NOMO-1 treated with DMSO at 0.1 percent for 48 hours (cell line): ENCODE measurements around the gene FOXD2.

Experiments
- DNase-seq: peaks from one replicate; lab custom pipeline; 2025; ENCODE audit not compliant: unreplicated experiment; lab: John Stamatoyannopoulos, UW

Gene FOXD2

GRCh38 chr1:47416319-47417169, 21.3 kb upstream of the FOXD2 start:
- no peak for DNase-seq

GRCh38 chr1:47417170-47418044, 20.4 kb upstream of the FOXD2 start:
- DNase-seq, result no peak

- no peak for DNase-seq
These were observed 19.7 kb upstream of the FOXD2 start for GRCh38 chr1:47418122-47418521.

- DNase-seq, result no peak
These were observed 19.0 kb upstream of the FOXD2 start for GRCh38 chr1:47418681-47419325.

GRCh38 chr1:47420547-47420946, 17.3 kb upstream of the FOXD2 start:
- no peak for DNase-seq

- DNase-seq, result no peak
These were observed 14.0 kb upstream of the FOXD2 start for GRCh38 chr1:47423872-47424271.

GRCh38 chr1:47424336-47424982, 13.4 kb upstream of the FOXD2 start:
- DNase-seq, result no peak

- DNase-seq, result no peak
These were observed 6.3 kb upstream of the FOXD2 start for GRCh38 chr1:47431534-47431933.

GRCh38 chr1:47432071-47433036, 5.5 kb upstream of the FOXD2 start:
- DNase-seq, result peak; percentile 62

- DNase-seq, result no peak
These were observed 4.8 kb upstream of the FOXD2 start for GRCh38 chr1:47433037-47433421.

- DNase-seq, result no peak
These were observed 4.3 kb upstream of the FOXD2 start for GRCh38 chr1:47433477-47434050.

- no peak for DNase-seq
These were observed 3.6 kb upstream of the FOXD2 start for GRCh38 chr1:47434051-47434842.

- no peak for DNase-seq
These were observed 2.1 kb upstream of the FOXD2 start for GRCh38 chr1:47435506-47436303.

- peak; percentile 68 for DNase-seq
These were observed 1.4 kb upstream of the FOXD2 start for GRCh38 chr1:47436304-47436978.

- DNase-seq, result no peak
These were observed 831 bp upstream of the FOXD2 start for GRCh38 chr1:47436979-47437446.

GRCh38 chr1:47438165-47439016, 547 bp downstream of the FOXD2 start:
- peak; percentile 17 for DNase-seq
